RCC 7860 (cell line): ENCODE measurements around the gene SYS1.

Source experiments
- DNase-seq: peaks from one replicate; pipeline ENCODE4 v3.0.0-alpha.2; 2015; ENCODE audit warnings: low spot score
- FAIRE-seq: peaks from 2 replicates; lab custom pipeline; 2012; peaks lifted over from hg19 to GRCh38; lab: Jason Lieb, UNC

Gene SYS1

DNA sequence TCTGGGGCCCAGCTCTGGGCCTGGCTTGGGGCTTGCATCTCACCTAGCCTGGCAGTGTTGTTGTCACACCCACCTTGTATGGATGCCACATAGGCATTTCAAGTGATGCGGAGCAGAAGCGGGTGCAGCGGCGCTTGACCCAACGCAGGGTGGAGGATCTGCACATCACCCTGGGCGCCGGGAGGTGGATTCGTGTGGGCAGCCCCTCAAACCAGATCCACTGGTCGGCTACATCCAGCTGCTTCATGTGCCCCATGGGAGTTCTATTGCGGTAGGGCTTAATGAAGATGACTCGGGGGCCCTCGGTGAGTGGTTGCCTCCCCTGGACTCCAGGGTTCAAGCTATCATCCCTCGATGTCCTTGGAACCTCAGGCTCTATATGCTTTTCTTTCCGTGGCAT, 12.0 kb downstream of the SYS1 start:
- FAIRE-seq (no peak), DNase-seq (no peak)

DNA sequence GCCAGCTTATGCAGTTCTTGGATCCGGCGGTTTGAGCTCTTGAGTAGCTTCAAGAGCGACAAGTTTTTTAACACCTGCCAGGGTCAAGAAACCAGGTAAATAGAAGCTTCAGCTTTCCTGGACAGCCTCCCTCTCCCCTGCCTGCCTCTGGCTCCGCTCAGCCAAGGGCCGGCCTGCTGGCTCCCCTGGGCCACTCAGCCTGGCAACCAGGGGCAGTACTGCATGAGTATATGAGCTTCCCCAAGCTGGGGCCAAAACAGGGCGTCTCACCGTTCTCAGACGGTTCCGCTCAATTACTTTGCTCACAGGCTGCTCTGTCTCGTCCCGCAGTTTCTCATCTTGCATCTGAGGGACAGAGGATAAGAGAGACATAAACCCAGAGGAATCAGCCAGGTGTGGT, 14.3 kb downstream of the SYS1 start:
- no peak for FAIRE-seq
- no peak for DNase-seq

DNA sequence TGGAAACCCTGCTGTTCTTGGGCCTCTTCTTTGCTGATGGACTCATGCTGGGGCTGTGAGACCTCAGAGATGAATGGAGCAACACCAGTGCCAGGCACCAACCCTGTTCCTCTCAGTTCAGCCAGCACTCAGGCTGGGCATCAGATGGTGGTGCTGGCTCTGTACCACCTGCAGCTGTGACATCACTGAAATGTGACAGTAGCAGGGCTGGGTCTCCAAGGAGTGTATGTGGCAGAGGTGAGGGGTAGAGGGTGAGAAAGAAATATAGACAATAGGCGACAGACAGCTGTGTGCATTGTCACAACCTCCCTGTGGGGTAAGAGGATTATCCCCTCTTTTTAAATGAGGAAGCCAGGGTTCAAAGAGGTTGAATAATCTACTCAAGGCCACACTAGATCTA, 15.2 kb downstream of the SYS1 start, which contains the start of gene TP53TG5:
TSS of gene TP53TG5 (minus strand) at position 135 of the 400 bp plus-strand sequence. CDS start at position 46, 89 bp downstream.
- FAIRE-seq (no peak), DNase-seq (no peak)

GRCh38 chr20:45387274-45387673, 24.3 kb downstream of the SYS1 start:
- no peak for DNase-seq
- no peak for FAIRE-seq

GRCh38 chr20:45390931-45391330, 28.0 kb downstream of the SYS1 start:
- FAIRE-seq = no peak

GRCh38 chr20:45391559-45391958, 28.6 kb downstream of the SYS1 start:
- DNase-seq (no peak), FAIRE-seq (no peak)

More at GRCh38 chr20:45390931-45391330, 28.0 kb downstream of the SYS1 start:
- DNase-seq = no peak

DNA sequence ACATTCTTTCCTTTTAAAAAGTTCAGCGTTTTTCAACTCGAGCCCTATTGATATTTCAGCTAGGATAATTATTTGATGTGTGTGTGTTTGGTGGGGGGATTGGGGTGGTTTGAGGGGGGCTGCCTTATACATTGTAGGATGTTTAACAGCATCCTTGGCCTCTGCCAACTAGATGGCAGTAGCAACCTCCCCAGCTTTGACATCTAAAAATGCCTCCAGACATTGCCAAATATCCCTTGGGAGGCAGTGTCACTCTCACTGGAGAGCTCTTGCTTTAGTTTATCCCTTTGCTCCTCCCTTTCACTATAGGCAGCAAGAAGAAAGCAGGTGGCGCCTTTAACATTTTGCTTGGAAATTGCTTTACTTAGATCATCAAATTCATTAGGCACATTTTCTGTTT, 29.8 kb downstream of the SYS1 start:
- no peak for DNase-seq
- no peak for FAIRE-seq

DNA sequence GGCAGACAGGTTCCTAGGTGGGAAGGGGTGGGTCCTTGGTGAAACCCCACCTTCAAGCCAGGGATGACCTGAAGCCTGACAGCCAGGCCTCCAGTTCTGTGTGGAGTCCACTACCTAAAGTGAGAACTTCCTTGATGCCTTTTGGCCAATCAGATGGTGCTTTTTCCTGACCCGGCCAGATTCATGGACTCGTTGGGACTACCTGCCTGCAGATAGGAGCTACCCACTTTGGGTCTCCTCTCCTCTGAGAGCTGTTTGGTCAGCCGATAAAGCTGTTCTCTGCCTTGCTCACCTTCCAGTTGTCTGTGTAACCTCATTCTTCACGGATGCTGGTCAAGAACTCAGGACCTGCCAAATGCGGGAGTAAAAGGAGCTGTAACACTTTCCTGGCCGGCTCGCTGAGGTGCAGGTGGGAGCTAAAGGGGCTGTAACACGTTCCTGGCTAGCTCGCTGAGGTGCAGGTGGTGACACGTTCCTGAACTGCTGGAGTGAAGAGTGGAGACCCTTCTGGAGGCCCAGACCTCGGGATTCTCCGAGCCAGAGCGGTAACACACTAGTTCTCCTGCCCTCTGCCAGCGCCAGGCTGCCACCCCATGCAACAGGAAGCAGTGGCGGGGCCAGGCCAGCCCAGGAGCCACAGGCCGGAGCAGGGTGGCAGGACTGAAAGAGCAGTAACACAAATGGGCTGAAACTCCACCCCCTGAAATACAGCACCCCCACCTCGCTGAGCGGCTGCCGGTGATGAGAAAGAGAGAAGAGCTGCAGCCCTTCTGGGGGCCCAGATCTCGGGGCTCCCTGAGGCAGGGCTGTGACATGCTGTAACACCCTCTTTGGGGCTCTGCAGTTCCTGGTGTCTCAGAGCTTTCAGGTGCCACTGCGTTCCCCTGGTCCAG, 31.5 kb downstream of the SYS1 start:
- no peak for FAIRE-seq
- DNase-seq = no peak

DNA sequence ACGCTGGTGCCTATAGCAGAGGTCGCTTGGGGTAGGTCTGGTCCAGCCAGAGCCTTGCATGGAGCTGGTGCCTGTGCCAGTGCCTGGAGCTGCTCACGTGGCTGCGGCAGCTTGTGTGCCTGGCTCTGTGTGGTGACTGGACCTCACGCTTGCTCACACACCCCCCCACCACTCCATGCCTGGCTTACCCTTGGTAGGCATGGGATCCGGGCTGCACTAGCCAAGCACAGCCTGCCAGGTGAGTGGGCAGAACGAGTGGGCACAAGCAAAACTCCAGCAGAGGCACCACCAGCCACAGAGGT, 32.1 kb downstream of the SYS1 start:
- no peak for FAIRE-seq
- no peak for DNase-seq

DNA sequence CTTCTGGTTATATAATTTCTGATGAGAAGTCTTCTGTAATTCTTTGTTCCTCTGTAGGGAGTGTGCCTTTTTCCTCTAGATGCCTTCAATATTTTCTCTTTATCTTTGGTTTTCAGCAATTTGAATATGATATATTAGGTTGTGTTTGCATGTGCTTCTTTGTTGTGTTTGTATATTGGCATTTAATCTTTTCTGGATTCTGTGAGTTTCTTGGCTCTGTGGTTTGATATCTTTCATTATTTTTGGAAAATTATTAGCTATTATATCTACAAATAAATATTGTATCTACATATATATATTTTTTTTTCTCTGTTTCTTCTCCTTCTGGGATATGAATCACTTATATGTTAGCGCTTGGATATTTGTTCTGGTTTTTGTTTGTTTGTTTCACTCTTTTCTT, 36.1 kb downstream of the SYS1 start:
- no peak for FAIRE-seq
- DNase-seq = no peak

DNA sequence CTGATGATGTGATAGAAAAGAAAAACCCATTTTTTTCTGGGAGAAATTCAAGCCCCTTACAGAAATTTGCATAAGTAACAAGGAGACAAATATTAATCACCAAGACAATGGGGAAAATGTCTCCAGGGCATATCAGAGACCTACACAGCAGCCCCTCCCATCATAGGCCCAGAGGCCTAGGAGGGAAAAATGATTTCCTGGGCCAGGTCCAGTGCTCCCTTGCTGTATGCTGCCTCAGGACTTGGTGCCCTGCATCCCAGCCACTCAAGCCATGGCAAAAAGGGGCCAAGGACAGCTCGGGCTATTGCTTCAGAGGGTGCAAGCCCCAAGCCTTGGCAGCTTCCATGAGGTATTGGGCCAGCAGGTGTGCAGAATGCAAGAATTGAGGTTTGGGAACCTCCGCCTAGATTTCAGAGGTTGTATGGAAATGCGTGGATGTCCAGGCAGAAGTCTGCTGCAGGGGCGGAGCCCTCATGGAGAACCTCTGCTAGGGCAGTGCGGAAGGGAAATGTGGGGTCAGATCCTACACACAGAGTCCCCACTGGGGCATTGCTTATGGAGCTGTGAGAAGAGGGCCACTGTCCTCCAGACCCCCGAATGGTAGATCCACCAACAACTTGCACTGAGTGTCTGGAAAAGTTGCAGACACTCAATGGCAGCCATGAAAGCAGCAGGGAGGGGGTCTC, 37.5 kb downstream of the SYS1 start:
- DNase-seq = no peak
- no peak for FAIRE-seq

- no peak for DNase-seq
- no peak for FAIRE-seq
These were observed 40.0 kb downstream of the SYS1 start for GRCh38 chr20:45402946-45403345.

GRCh38 chr20:45404438-45404837, 41.5 kb downstream of the SYS1 start:
- no peak for FAIRE-seq
- no peak for DNase-seq

GRCh38 chr20:45405571-45406259, 42.8 kb downstream of the SYS1 start:
- DNase-seq (no peak), FAIRE-seq (no peak)

GRCh38 chr20:45406260-45407066, 43.5 kb downstream of the SYS1 start:
- FAIRE-seq = no peak
- DNase-seq = no peak

- DNase-seq = no peak
- FAIRE-seq = no peak
These were observed 44.2 kb downstream of the SYS1 start for GRCh38 chr20:45407067-45407745.

GRCh38 chr20:45407783-45408645, 45.1 kb downstream of the SYS1 start, which contains the start of gene DBNDD2:
DBNDD2 (plus strand) TSS chr20:45408289; CDS start chr20:45408468, 179 bp downstream.
- FAIRE-seq (no peak), DNase-seq (no peak)

- no peak for FAIRE-seq
These were observed 45.8 kb downstream of the SYS1 start for GRCh38 chr20:45408646-45409213.

More at GRCh38 chr20:45408646-45409213, 45.8 kb downstream of the SYS1 start:
- DNase-seq = no peak
